ENCODE measurements around the gene CDC5L. TPM values are rescaled to one million over a fixed set of nuclear protein-coding genes. Genes with fewer than 3 reads are reported as not detected.

Gene CDC5L
- total and polyA plus RNA-seq, 2 experiments from 2014 or later: 17.1 to 20.3 TPM

GRCh38 chr6:44478591-44479254 lies 91.2 kb downstream of the CDC5L start:
- H3K27me3 ChIP-seq: no peaks in the 10 kb centered on the region
- H3K9me3 ChIP-seq (ENCODE audit: low read depth): no peaks in the 10 kb centered on the region
- no peak overlapping the region for H3K4me3 ChIP-seq
- H3K27ac ChIP-seq: no peak overlapping the region
- no peaks in the 10 kb centered on the region for H3K36me3 ChIP-seq
- TF ChIP-seq, protein P1, sequence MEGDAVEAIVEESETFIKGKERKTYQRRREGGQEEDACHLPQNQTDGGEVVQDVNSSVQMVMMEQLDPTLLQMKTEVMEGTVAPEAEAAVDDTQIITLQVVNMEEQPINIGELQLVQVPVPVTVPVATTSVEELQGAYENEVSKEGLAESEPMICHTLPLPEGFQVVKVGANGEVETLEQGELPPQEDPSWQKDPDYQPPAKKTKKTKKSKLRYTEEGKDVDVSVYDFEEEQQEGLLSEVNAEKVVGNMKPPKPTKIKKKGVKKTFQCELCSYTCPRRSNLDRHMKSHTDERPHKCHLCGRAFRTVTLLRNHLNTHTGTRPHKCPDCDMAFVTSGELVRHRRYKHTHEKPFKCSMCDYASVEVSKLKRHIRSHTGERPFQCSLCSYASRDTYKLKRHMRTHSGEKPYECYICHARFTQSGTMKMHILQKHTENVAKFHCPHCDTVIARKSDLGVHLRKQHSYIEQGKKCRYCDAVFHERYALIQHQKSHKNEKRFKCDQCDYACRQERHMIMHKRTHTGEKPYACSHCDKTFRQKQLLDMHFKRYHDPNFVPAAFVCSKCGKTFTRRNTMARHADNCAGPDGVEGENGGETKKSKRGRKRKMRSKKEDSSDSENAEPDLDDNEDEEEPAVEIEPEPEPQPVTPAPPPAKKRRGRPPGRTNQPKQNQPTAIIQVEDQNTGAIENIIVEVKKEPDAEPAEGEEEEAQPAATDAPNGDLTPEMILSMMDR (IDR thresholded peaks at IDR 0.05; ENCODE audit: low read depth, low read length): no peak
- DNase-seq (ENCODE audit: low read depth in 1 of 2, low spot score in 1 of 2): no peak
- H3K4me1 ChIP-seq (ENCODE audit: low read depth): peaks cover 5% of the 10 kb centered on the region

- Histone ChIP-seq H3K9me3 (ENCODE audit: low read depth) (no peaks in the 10 kb centered on the region), H3K27me3 (no peaks in the 10 kb centered on the region), H3K4me1 (ENCODE audit: low read depth) (peaks cover 5% of the 10 kb centered on the region), H3K27ac (no peak overlapping the region), H3K4me3 (no peak overlapping the region), H3K36me3 (no peaks in the 10 kb centered on the region)
- DNase-seq (ENCODE audit: low read depth in 1 of 2, low spot score in 1 of 2): no peak
- TF ChIP-seq, protein P1 (IDR thresholded peaks at IDR 0.05; ENCODE audit: low read depth, low read length): no peak
Measured at GRCh38 chr6:44480097-44480541, 92.6 kb downstream of the CDC5L start.

GRCh38 chr6:44481056-44481455 lies 93.5 kb downstream of the CDC5L start:
- no peak overlapping the region for H3K4me3 ChIP-seq
- H3K27me3 ChIP-seq: no peaks in the 10 kb centered on the region
- TF ChIP-seq, protein P1 (IDR thresholded peaks at IDR 0.05; ENCODE audit: low read depth, low read length): no peak
- no peaks in the 10 kb centered on the region for H3K9me3 ChIP-seq (ENCODE audit: low read depth)
- no peaks in the 10 kb centered on the region for H3K36me3 ChIP-seq
- H3K27ac ChIP-seq: no peak overlapping the region
- no peak for DNase-seq (ENCODE audit: low read depth in 1 of 2, low spot score in 1 of 2)
- H3K4me1 ChIP-seq (ENCODE audit: low read depth): peaks cover 2% of the 10 kb centered on the region

GRCh38 chr6:44481760-44482159 lies 94.3 kb downstream of the CDC5L start:
- H3K36me3 ChIP-seq: no peaks in the 10 kb centered on the region
- H3K9me3 ChIP-seq (ENCODE audit: low read depth): no peaks in the 10 kb centered on the region
- H3K4me3 ChIP-seq: no peak overlapping the region
- DNase-seq (ENCODE audit: low read depth in 1 of 2, low spot score in 1 of 2): no peak
- H3K27ac ChIP-seq: no peak overlapping the region
- no peaks in the 10 kb centered on the region for H3K4me1 ChIP-seq (ENCODE audit: low read depth)
- H3K27me3 ChIP-seq: no peaks in the 10 kb centered on the region
- TF ChIP-seq, protein P1 (IDR thresholded peaks at IDR 0.05; ENCODE audit: low read depth, low read length): no peak

- no peak for DNase-seq (ENCODE audit: low read depth in 1 of 2, low spot score in 1 of 2)
- no peak overlapping the region for H3K27ac ChIP-seq
Measured at GRCh38 chr6:44485601-44486401, 98.3 kb downstream of the CDC5L start.

More at GRCh38 chr6:44485601-44486401, 98.3 kb downstream of the CDC5L start:
- no peak overlapping the region for H3K4me3 ChIP-seq
- TF ChIP-seq, protein P1 (IDR thresholded peaks at IDR 0.05; ENCODE audit: low read depth, low read length): no peak
- H3K9me3 ChIP-seq (ENCODE audit: low read depth): no peaks in the 10 kb centered on the region
- no peaks in the 10 kb centered on the region for H3K4me1 ChIP-seq (ENCODE audit: low read depth)
- H3K36me3 ChIP-seq: no peaks in the 10 kb centered on the region
- H3K27me3 ChIP-seq: no peaks in the 10 kb centered on the region

Data from cardiac muscle cell (in vitro differentiated cells and primary cell).